ENCODE measurements around the gene TNN. TPM values are rescaled to one million over a fixed set of nuclear protein-coding genes. Genes with fewer than 3 reads are reported as not detected.

Gene TNN
- total and polyA plus RNA-seq, 2 donors from 2014 or later = 0.26 TPM; not detected in 1

DNA sequence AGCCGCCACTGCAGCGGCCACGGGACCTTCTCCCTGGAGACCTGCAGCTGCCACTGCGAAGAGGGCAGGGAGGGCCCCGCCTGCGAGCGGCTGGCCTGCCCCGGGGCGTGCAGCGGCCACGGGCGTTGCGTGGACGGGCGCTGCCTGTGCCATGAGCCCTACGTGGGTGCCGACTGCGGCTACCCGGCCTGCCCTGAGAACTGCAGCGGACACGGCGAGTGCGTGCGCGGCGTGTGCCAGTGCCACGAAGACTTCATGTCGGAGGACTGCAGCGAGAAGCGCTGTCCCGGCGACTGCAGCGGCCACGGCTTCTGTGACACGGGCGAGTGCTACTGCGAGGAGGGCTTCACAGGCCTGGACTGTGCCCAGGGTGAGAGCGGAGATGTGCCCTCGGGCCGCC, 11.7 kb downstream of the TNN start:
- intact Hi-C loops (cut with DNase I) = no loop called here
- no peaks in the 10 kb centered on the region for H3K27me3 ChIP-seq (ENCODE audit: control insufficient read depth, insufficient read depth, low read length)
- FAIRE-seq = no peak
- no peaks in the 10 kb centered on the region for H3K36me3 ChIP-seq (ENCODE audit: control insufficient read depth in 2 of 3, insufficient read depth in 3 of 3, low read length in 3 of 3)
- no peaks in the 10 kb centered on the region for H3K4me1 ChIP-seq (ENCODE audit: control insufficient read depth in 2 of 3, insufficient read depth in 2 of 3, low read depth in 1 of 3, low read length in 3 of 3)
- no peak overlapping the region for H3K4me3 ChIP-seq (ENCODE audit: low read length in 3 of 3)
- H3K9ac ChIP-seq (ENCODE audit: low read length in 3 of 3) = no peak overlapping the region
- H3K9me3 ChIP-seq (ENCODE audit: control insufficient read depth in 2 of 3, insufficient read depth in 1 of 3, low read length in 3 of 3) = no peaks in the 10 kb centered on the region
- H3K27ac ChIP-seq (ENCODE audit: low read depth in 2 of 2, low read length in 2 of 2) = no peak overlapping the region
- TF ChIP-seq, protein P1, sequence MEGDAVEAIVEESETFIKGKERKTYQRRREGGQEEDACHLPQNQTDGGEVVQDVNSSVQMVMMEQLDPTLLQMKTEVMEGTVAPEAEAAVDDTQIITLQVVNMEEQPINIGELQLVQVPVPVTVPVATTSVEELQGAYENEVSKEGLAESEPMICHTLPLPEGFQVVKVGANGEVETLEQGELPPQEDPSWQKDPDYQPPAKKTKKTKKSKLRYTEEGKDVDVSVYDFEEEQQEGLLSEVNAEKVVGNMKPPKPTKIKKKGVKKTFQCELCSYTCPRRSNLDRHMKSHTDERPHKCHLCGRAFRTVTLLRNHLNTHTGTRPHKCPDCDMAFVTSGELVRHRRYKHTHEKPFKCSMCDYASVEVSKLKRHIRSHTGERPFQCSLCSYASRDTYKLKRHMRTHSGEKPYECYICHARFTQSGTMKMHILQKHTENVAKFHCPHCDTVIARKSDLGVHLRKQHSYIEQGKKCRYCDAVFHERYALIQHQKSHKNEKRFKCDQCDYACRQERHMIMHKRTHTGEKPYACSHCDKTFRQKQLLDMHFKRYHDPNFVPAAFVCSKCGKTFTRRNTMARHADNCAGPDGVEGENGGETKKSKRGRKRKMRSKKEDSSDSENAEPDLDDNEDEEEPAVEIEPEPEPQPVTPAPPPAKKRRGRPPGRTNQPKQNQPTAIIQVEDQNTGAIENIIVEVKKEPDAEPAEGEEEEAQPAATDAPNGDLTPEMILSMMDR (IDR thresholded peaks at IDR 0.05; ENCODE audit: borderline replicate concordance, extremely low read depth, insufficient read depth) = no peak
- no peak for DNase-seq

DNA sequence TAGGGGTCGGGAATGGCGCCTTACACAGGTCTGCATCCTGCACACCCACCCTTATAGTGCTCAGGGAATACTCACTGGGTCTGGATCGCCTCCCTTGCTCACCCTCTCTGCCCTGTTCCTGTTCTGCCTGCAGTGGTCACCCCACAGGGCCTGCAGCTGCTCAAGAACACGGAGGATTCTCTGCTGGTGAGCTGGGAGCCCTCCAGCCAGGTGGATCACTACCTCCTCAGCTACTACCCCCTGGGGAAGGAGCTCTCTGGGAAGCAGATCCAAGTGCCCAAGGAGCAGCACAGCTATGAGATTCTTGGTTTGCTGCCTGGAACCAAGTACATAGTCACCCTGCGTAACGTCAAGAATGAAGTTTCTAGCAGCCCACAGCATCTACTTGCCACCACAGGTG, 12.4 kb downstream of the TNN start:
- DNase-seq (no peak), FAIRE-seq (no peak)
- Histone ChIP-seq H3K9ac (ENCODE audit: low read length in 3 of 3) (no peak overlapping the region), H3K4me3 (ENCODE audit: low read length in 3 of 3) (no peak overlapping the region), H3K27ac (ENCODE audit: low read depth in 2 of 2, low read length in 2 of 2) (no peak overlapping the region), H3K36me3 (ENCODE audit: control insufficient read depth in 2 of 3, insufficient read depth in 3 of 3, low read length in 3 of 3) (no peaks in the 10 kb centered on the region), H3K27me3 (ENCODE audit: control insufficient read depth, insufficient read depth, low read length) (no peaks in the 10 kb centered on the region), H3K4me1 (ENCODE audit: control insufficient read depth in 2 of 3, insufficient read depth in 2 of 3, low read depth in 1 of 3, low read length in 3 of 3) (no peaks in the 10 kb centered on the region), H3K9me3 (ENCODE audit: control insufficient read depth in 2 of 3, insufficient read depth in 1 of 3, low read length in 3 of 3) (no peaks in the 10 kb centered on the region)
- intact Hi-C loops (cut with DNase I) = no loop called here
- TF ChIP-seq, protein P1 (IDR thresholded peaks at IDR 0.05; ENCODE audit: borderline replicate concordance, extremely low read depth, insufficient read depth) = no peak

DNA sequence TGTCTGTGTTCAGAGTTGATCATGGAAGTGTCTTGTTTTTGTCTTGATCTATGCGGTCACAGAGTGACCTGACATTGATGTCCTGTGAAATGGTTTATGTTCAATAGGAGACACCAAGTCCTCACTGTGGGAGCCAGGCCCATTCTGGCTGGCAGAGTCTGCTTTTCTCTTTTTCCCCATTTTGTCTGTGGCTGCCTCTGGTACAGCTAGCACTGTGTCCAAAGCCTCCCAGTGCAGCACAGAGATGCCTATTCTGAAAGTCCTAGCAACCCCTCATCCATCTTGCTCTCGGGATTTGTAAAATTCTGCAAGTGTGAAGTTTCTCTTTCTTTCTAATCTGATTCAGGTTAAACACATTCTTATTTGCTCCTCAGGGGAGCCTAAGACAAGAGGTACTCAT, 14.3 kb downstream of the TNN start:
- Histone ChIP-seq H3K27ac (ENCODE audit: low read depth in 2 of 2, low read length in 2 of 2) (no peak overlapping the region), H3K4me1 (ENCODE audit: control insufficient read depth in 2 of 3, insufficient read depth in 2 of 3, low read depth in 1 of 3, low read length in 3 of 3) (no peaks in the 10 kb centered on the region), H3K27me3 (ENCODE audit: control insufficient read depth, insufficient read depth, low read length) (no peaks in the 10 kb centered on the region), H3K9me3 (ENCODE audit: control insufficient read depth in 2 of 3, insufficient read depth in 1 of 3, low read length in 3 of 3) (no peaks in the 10 kb centered on the region), H3K4me3 (ENCODE audit: low read length in 3 of 3) (no peak overlapping the region), H3K9ac (ENCODE audit: low read length in 3 of 3) (no peak overlapping the region), H3K36me3 (ENCODE audit: control insufficient read depth in 2 of 3, insufficient read depth in 3 of 3, low read length in 3 of 3) (no peaks in the 10 kb centered on the region)
- DNase-seq (no peak), FAIRE-seq (no peak)
- TF ChIP-seq, protein P1 (IDR thresholded peaks at IDR 0.05; ENCODE audit: borderline replicate concordance, extremely low read depth, insufficient read depth) = no peak
- intact Hi-C loops (cut with DNase I) = no loop called here

DNA sequence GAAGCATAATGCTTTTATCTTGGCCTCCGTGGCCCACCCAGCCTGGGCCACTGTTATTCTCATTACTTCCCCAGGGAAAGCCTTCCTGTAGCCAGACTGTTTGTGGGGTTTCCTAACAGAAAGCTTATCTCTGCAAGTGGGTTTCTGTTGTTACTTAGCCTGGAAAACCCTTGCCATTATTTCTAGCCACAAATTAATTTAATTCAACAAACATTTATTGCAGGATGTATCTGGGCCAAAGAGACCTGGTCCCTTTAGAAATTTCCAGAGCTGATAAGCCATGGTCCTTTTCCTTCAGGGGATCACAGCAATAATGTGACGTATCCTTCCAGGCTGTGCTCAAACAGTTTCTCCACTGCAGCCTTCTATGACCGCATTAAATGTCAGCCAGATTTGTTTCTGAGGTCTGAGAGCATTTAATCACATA, 20.9 kb downstream of the TNN start:
- peak in 2 of 5 donors; percentile 43 to 68 for DNase-seq
- FAIRE-seq = no peak

More for the DNA sequence above, 20.9 kb downstream of the TNN start:
- Histone ChIP-seq H3K36me3 (ENCODE audit: control insufficient read depth in 2 of 3, insufficient read depth in 3 of 3, low read length in 3 of 3) (no peaks in the 10 kb centered on the region), H3K4me1 (ENCODE audit: control insufficient read depth in 2 of 3, insufficient read depth in 2 of 3, low read depth in 1 of 3, low read length in 3 of 3) (peaks cover 0 to 2% (median 0%) of the 10 kb centered on the region in 3 donors), H3K27ac (ENCODE audit: low read depth in 2 of 2, low read length in 2 of 2) (no peak overlapping the region), H3K4me3 (ENCODE audit: low read length in 3 of 3) (no peak overlapping the region), H3K9ac (ENCODE audit: low read length in 3 of 3) (no peak overlapping the region), H3K9me3 (ENCODE audit: control insufficient read depth in 2 of 3, insufficient read depth in 1 of 3, low read length in 3 of 3) (no peaks in the 10 kb centered on the region), H3K27me3 (ENCODE audit: control insufficient read depth, insufficient read depth, low read length) (no peaks in the 10 kb centered on the region)
- TF ChIP-seq, protein P1 (IDR thresholded peaks at IDR 0.05; ENCODE audit: borderline replicate concordance, extremely low read depth, insufficient read depth) = no peak
- intact Hi-C loops (cut with DNase I) = no loop called here
